Thyroid gland (tissue), 4 donors: ENCODE data around the gene RASSF4. TPM values are rescaled to one million over a fixed set of nuclear protein-coding genes. Genes with fewer than 3 reads are reported as not detected.
A peak's percentile ranks its signal among the peaks of the same experiment; 100 is the strongest.

ENCODE experiments used
- DNase-seq, 2 donors: peaks; one replicate each; pipeline ENCODE4 v3.0.0-alpha.2; 2019
- H3K27ac ChIP-seq, 3 donors: fragments of 200-600 bp; sonication (generic); 1 replicate in 2 of 3; 2 replicates in 1 of 3; pipeline ENCODE4 v1.5.1; 2016 to 2019; ENCODE audit warnings: mild to moderate bottlenecking in 1 of 3, moderate library complexity in 1 of 3
- H3K27me3 ChIP-seq: fragments of 200-600 bp; sonication (generic); one replicate; pipeline ENCODE4 v1.5.1; 2019
- H3K36me3 ChIP-seq, 2 donors: fragments of 200-600 bp; sonication (generic); one replicate each; pipeline ENCODE4 v1.5.1; 2016 to 2019
- H3K4me1 ChIP-seq, 2 donors: fragments of 200-600 bp; sonication (generic); one replicate each; pipeline ENCODE4 v1.5.1; 2017 to 2019
- H3K4me3 ChIP-seq, 3 donors: fragments of 200-600 bp; sonication (generic); replicated peaks in 1 of 3; 1 replicate in 2 of 3; 2 replicates in 1 of 3; pipeline ENCODE4 v1.5.1; 2016; ENCODE audit warnings: mild to moderate bottlenecking in 1 of 3
- H3K9me3 ChIP-seq: fragments of 200-600 bp; sonication (generic); one replicate; pipeline ENCODE4 v1.5.1; 2017
- POLR2A ChIP-seq, 2 donors: fragments of 450-650 bp; IDR thresholded peaks; one replicate each; pipeline ENCODE4 v1.6.1; 2017; ENCODE audit warnings: antibody characterized with exemption in 2 of 2, mild to moderate bottlenecking in 2 of 2, moderate library complexity in 1 of 2
- WGBS, 2 donors: methylation state at CpG; one replicate each; pipeline ENCODE4 v1.1.5; 2017; 5-methylcytosine and 5-hydroxymethylcytosine counted together
- intact Hi-C: fragments of 100-400 bp; cut with DNase I; formaldehyde crosslinking; loops from one replicate; pipeline ENCODE4 v1.15.1; 2023
- total RNA-seq, 4 donors: library from RNA; depleted of rRNA; stranded (reverse); fragments of >200 nt; gene quantifications; one replicate each; pipeline ENCODE4 v1.2.3, GENCODE V29; 2016
- TF ChIP-seq, protein P1 (sequence below), 6 experiments: fragments of 200-600 bp in 3 of 6; fragments of 450-650 bp in 3 of 6; sonication (generic) in 3 of 6; IDR thresholded peaks; one replicate each; pipeline ENCODE4 v1.5.1; 2016 to 2019; ENCODE audit warnings: antibody characterized with exemption in 6 of 6, mild to moderate bottlenecking in 2 of 6, inconsistent platforms in 1 of 6, moderate library complexity in 1 of 6

The RASSF4 gene
- total RNA-seq, 4 donors from 2014 or later = 175 to 226 (median 203) TPM

DNA sequence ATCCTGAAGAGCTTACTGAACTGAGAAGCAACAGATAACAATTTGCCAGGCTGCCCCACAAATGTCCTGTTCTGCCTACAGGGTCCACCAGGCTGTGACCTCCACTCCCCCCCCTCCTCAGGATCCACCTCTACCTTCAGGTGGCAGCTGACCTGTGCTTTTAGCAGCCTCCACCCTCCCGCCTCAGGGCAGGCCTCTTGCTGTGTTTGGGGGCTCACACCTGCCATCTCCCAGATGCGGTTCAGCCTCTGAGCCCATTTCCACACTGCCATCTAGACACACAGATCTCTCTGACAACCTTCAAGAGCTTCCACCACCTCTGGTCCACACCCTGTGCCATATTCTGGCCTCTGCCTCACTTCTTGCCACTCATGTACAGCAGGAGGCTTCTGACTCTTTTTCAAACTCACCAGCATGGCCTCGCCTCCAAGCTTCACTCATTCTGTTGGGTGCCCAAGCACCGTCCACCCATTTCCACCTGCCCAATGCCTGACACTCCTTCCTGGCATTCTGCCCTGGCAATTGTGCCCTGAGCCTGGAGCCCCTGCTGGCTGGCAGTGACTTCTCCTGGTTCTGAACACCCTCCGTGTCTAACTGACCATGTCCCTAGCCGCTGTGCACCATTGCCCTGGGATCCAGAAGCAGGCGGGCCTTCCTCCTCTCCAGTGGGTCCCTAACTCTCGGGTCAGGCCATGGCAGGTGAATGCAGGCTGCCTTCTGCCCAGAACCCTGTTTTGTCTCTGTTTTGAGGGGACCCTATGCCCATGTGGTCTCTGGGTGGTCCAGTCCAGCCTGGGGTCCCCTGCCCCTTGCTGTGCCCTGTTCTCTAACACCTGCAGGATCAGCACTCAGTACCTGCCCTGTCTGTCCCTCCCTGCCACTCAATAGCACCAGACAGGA lies 30.0 kb upstream of the RASSF4 start:
- Histone ChIP-seq H3K4me1 (peaks cover 19 to 58% of the 10 kb centered on the region in 2 donors), H3K4me3 (no peak overlapping the region), H3K9me3 (no peaks in the 10 kb centered on the region), H3K36me3 (no peaks in the 10 kb centered on the region), H3K27ac (no peak overlapping the region), H3K27me3 (no peaks in the 10 kb centered on the region)
- TF ChIP-seq POLR2A (IDR thresholded peaks at IDR 0.05) = no peak
- TF ChIP-seq, protein P1, sequence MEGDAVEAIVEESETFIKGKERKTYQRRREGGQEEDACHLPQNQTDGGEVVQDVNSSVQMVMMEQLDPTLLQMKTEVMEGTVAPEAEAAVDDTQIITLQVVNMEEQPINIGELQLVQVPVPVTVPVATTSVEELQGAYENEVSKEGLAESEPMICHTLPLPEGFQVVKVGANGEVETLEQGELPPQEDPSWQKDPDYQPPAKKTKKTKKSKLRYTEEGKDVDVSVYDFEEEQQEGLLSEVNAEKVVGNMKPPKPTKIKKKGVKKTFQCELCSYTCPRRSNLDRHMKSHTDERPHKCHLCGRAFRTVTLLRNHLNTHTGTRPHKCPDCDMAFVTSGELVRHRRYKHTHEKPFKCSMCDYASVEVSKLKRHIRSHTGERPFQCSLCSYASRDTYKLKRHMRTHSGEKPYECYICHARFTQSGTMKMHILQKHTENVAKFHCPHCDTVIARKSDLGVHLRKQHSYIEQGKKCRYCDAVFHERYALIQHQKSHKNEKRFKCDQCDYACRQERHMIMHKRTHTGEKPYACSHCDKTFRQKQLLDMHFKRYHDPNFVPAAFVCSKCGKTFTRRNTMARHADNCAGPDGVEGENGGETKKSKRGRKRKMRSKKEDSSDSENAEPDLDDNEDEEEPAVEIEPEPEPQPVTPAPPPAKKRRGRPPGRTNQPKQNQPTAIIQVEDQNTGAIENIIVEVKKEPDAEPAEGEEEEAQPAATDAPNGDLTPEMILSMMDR (IDR thresholded peaks at IDR 0.05) = no peak
- intact Hi-C loops = no loop called here
- DNase-seq = peak; percentile 40 to 53
- WGBS, 2 donors = 75 to 81% methylated on average over 7 to 8 of the region's 8 CpGs

DNA sequence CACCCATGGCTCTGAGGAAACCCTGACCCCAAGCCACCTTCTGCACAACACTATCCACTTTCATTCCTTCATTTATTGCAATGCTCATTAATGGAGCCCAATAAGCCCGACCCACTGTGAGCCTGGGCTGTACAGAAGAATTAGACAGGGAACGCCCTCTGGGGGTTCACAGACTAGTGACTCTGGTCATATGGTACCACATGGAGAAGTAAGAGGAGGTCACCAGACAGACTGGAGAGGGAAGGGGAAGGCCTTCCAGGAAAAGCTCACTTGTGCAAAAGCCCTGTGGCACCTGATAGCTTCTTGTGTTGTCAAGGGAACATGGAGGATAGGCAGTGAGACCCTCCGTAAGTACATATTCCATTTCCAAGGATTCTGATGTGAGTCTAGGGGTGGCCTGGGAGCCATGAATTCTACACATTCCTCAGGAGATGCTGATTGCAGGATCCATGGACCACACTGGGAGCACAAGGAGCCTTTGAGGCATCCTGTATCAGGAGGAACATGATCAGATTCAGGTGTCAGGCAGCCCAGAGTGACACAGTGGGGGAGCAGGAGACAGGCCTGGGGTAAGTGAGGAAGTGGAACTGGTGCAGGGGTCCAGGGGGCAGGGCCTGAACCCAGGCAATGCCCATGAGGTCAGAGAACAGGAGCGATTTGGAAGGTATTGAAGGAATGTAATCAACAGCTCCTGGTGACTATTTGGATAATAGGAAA lies 28.5 kb upstream of the RASSF4 start:
- no peaks in the 10 kb centered on the region for H3K36me3 ChIP-seq
- 93 to 96% methylated on average over 4 of the region's 4 CpGs for WGBS, 2 donors
- no peaks in the 10 kb centered on the region for H3K27me3 ChIP-seq
- intact Hi-C loops = no loop called here
- no peak for DNase-seq
- H3K27ac ChIP-seq = no peak overlapping the region
- no peak overlapping the region for H3K4me3 ChIP-seq
- H3K9me3 ChIP-seq = no peaks in the 10 kb centered on the region
- H3K4me1 ChIP-seq = peaks cover 10 to 47% of the 10 kb centered on the region in 2 donors
- TF ChIP-seq, protein P1 (IDR thresholded peaks at IDR 0.05) = no peak
- TF ChIP-seq POLR2A (IDR thresholded peaks at IDR 0.05) = no peak

DNA sequence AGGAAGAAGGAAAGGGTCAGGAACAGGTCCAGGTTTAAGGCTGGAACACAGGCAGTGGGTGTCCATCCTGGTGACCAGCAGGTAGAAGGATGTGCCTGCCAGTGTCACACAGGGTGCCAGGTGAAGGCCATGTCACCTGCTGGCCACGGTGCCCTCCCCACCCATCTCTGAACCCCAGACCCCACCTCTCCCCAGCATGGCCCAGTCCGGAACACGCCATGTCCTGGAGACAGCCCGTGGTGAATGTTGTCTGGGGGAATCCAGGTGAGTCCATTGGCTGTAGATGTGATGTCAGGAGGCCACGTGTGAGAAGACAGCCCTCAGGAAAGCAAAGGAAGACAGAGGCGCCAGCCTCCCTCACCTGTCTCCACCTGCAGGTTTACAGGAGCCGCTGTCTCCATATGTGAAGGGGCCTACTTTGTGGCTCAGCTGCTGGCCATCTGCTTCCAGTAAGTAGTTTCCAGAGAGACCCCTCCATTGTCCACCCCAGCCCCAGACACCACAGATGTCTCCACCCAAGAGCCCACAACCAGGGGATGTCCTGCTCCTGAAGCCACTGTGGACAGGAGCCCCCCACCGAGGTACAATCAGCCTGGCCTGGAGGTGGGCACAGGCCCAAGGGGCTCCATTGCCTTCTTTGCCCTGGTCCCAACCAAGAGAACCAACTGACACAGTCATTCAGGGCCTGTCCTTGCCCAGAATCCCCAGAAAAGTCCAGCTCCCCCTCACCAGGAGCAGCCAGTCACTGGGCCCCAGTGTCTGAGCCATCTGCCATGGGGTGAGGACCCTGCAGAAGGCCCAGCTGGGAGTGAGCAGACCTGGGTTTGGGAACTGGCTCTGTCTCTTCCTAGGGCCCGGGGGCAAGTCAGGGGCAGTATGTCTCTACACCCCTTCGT lies 27.7 kb upstream of the RASSF4 start:
- 94 to 100% methylated on average over 6 to 8 of the region's 10 CpGs for WGBS, 2 donors
- TF ChIP-seq, protein P1 (IDR thresholded peaks at IDR 0.05) = no peak
- TF ChIP-seq POLR2A (IDR thresholded peaks at IDR 0.05) = no peak
- Histone ChIP-seq H3K4me3 (no peak overlapping the region), H3K9me3 (no peaks in the 10 kb centered on the region), H3K27ac (no peak overlapping the region), H3K27me3 (no peaks in the 10 kb centered on the region), H3K4me1 (peaks cover 9 to 42% of the 10 kb centered on the region in 2 donors), H3K36me3 (no peaks in the 10 kb centered on the region)
- intact Hi-C loops = no loop called here
- no peak for DNase-seq

DNA sequence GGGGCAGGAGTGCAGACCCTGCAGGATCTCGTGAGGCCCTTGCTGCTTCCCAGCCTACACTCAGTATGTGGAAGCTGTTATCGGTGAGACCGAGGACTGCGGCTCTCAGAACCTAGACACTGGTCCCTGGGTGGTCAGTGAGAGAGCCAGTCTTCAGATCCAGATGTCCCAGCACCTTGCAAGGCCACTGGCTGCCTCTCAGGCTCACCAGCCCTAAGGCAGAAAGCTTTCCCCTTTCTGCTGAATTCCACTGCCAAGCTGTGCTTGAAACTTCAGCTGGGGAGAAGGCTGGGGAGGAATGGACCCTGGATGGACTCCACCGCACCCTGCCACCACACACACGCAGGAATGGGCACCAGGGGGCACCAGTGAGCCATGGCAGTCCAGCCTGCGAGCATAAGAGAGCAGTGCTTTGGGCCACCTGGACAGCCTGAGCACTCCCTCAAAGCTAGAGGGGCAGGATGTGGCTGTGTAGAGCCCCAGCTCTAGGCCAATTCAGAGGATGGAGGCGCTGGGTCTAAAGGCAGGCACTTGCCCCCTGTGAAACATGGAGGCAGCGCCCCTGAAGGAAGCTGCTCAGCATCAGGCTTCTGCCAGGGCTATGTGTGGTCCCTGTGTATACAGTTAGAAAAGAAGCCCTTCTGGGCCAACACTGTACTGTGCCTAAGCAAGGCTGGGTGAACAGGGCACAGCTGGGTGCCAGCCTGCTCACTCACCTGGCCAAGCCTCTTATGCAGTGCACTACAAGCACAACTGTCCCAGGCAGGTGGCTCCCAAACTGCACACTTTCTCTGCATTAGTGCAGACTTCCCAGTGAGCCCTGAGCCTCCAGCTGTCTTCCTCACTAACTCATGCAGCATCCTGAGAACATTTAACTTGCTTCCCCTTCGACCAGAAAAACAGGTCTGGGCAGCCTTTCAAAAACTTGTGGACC lies 26.8 kb upstream of the RASSF4 start:
- Histone ChIP-seq H3K4me3 (no peak overlapping the region), H3K36me3 (no peaks in the 10 kb centered on the region), H3K4me1 (peaks cover 6 to 32% of the 10 kb centered on the region in 2 donors), H3K27me3 (no peaks in the 10 kb centered on the region), H3K9me3 (no peaks in the 10 kb centered on the region), H3K27ac (peak overlapping the region in 2 of 3 donors; percentile 9 to 44)
- TF ChIP-seq, protein P1 (IDR thresholded peaks at IDR 0.05) = peak; percentile 88 to 99 (median 97)
- TF ChIP-seq POLR2A (IDR thresholded peaks at IDR 0.05) = no peak
- DNase-seq = peak; percentile 93 to 95
- intact Hi-C loops = no loop called here
- 39 to 46% methylated on average over 6 to 7 of the region's 10 CpGs for WGBS, 2 donors
